ENCODE data around the gene SLC12A1. TPM values are rescaled to one million over a fixed set of nuclear protein-coding genes. Genes with fewer than 3 reads are reported as not detected.

The SLC12A1 gene
- total and polyA plus RNA-seq, 8 donors: 0.03 to 0.23 (median 0.05) TPM; not detected in 5

DNA sequence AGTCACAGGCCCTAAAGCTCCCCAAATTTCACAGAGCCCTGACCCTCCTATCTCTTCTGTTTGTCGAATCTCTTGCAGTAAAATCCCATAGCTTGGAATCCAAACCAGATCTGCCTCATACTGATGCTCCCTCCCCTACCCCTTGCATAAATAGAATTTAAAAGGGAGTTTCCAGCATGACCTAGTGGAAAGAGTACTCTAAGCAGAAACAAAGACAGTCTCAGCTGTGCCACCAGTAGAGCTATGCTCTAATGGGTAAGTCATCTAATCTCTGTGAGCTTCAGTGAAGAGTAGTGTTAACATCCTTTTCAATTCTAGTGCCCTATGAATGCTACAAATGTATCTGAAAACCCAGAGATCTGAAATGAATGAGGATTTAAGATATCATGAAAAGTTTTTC, 4.0 kb upstream of the SLC12A1 start:
- intact Hi-C loops (cut with DNase I): loop anchor here in 1 of 3 donors (10.0 kb wide), 1 partner anchor 63 kb away; no protein-coding TSS in a partner anchor
- FAIRE-seq (no peak), DNase-seq (no peak), ATAC-seq (no peak)
- Histone ChIP-seq H3K9me3 (no peaks in the 10 kb centered on the region), H3K27me3 (peaks cover 0 to 4% (median 0%) of the 10 kb centered on the region in 4 donors), H3K4me3 (no peak overlapping the region), H3K36me3 (no peaks in the 10 kb centered on the region), H3K4me1 (no peaks in the 10 kb centered on the region), H3K27ac (no peak overlapping the region)
- 72 to 86% methylated on average over 1 of the region's 1 CpG for WGBS, 2 donors
- TF ChIP-seq, protein P1, sequence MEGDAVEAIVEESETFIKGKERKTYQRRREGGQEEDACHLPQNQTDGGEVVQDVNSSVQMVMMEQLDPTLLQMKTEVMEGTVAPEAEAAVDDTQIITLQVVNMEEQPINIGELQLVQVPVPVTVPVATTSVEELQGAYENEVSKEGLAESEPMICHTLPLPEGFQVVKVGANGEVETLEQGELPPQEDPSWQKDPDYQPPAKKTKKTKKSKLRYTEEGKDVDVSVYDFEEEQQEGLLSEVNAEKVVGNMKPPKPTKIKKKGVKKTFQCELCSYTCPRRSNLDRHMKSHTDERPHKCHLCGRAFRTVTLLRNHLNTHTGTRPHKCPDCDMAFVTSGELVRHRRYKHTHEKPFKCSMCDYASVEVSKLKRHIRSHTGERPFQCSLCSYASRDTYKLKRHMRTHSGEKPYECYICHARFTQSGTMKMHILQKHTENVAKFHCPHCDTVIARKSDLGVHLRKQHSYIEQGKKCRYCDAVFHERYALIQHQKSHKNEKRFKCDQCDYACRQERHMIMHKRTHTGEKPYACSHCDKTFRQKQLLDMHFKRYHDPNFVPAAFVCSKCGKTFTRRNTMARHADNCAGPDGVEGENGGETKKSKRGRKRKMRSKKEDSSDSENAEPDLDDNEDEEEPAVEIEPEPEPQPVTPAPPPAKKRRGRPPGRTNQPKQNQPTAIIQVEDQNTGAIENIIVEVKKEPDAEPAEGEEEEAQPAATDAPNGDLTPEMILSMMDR (IDR thresholded peaks at IDR 0.05): no peak

DNA sequence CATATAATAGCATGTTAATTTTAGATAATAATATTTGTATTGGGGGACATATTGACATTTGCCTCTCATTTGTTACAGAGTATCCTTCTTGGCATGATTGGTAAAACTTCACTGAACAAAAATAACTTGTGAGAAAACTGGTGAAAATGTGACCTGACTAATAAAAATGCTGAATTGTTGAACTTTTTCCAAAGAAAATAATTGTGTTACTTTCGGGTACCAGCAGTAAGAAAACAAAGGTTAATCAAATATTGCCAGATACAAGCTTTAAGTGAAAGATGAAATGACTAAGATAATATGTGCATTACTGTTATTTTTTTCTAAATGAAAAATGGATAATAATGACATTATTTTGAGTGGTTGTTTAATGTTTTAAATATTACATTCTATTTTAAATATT, 15.2 kb downstream of the SLC12A1 start:
- DNase-seq (no peak), FAIRE-seq (no peak)

DNA sequence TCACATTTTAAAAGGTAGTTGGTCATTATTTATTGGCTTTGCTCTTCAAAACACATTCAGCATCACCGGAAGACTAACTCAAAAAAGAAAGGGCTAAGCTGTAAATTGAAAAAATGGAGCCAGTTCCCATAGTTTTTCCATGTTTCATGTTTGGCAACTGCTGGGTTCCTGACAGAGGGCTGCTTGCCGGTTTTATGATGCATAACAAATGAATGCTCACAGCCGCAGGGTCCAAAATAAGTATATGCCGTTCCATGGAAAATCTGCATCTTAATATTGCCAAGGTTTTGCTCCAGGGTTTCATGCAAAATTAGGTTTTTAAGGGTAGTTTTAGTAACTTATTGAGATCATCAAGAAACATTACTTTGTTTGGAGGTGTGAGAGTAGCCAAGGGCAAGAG, 15.8 kb downstream of the SLC12A1 start:
- intact Hi-C loops (cut with DNase I): no loop called here
- ATAC-seq: no peak
- TF ChIP-seq, protein P1 (IDR thresholded peaks at IDR 0.05): no peak
- no peak for DNase-seq
- FAIRE-seq: no peak
- H3K36me3 ChIP-seq: no peaks in the 10 kb centered on the region
- WGBS, 2 donors: 79 to 88% methylated on average over 4 of the region's 4 CpGs
- H3K4me3 ChIP-seq: no peak overlapping the region
- no peak overlapping the region for H3K27ac ChIP-seq
- H3K4me1 ChIP-seq: no peaks in the 10 kb centered on the region
- H3K27me3 ChIP-seq: no peaks in the 10 kb centered on the region
- H3K9me3 ChIP-seq: no peaks in the 10 kb centered on the region

More for the DNA sequence above, 15.2 kb downstream of the SLC12A1 start:
- no peak for ATAC-seq
- Histone ChIP-seq H3K36me3 (no peaks in the 10 kb centered on the region), H3K27me3 (no peaks in the 10 kb centered on the region), H3K9me3 (no peaks in the 10 kb centered on the region), H3K4me3 (no peak overlapping the region), H3K4me1 (no peaks in the 10 kb centered on the region), H3K27ac (no peak overlapping the region)
- intact Hi-C loops (cut with DNase I): no loop called here
- TF ChIP-seq, protein P1 (IDR thresholded peaks at IDR 0.05): no peak
- WGBS, 2 donors: 14 to 17% methylated on average over 1 of the region's 1 CpG

- WGBS, 2 donors: 19 to 30% methylated on average over 1 of the region's 1 CpG
- ATAC-seq: no peak
- no peak for FAIRE-seq
- DNase-seq: no peak
- H3K27ac ChIP-seq: no peak overlapping the region
- no peaks in the 10 kb centered on the region for H3K4me1 ChIP-seq
- H3K36me3 ChIP-seq: no peaks in the 10 kb centered on the region
- H3K27me3 ChIP-seq: no peaks in the 10 kb centered on the region
- TF ChIP-seq, protein P1 (IDR thresholded peaks at IDR 0.05): no peak
- H3K9me3 ChIP-seq: no peaks in the 10 kb centered on the region
- no peak overlapping the region for H3K4me3 ChIP-seq
- intact Hi-C loops (cut with DNase I): no loop called here
These were observed 16.5 kb downstream of the SLC12A1 start for GRCh38 chr15:48222627-48223026.

- ATAC-seq: no peak
- DNase-seq: no peak
- H3K27me3 ChIP-seq: no peaks in the 10 kb centered on the region
- TF ChIP-seq, protein P1 (IDR thresholded peaks at IDR 0.05): no peak
- no peak overlapping the region for H3K4me3 ChIP-seq
- FAIRE-seq: no peak
- no peaks in the 10 kb centered on the region for H3K4me1 ChIP-seq
- intact Hi-C loops (cut with DNase I): no loop called here
- 44 to 52% methylated on average over 3 of the region's 3 CpGs for WGBS, 2 donors
- no peak overlapping the region for H3K27ac ChIP-seq
- H3K9me3 ChIP-seq: no peaks in the 10 kb centered on the region
- no peaks in the 10 kb centered on the region for H3K36me3 ChIP-seq
These were observed 19.7 kb downstream of the SLC12A1 start for GRCh38 chr15:48225771-48226170.
